Measurements from ENCODE around the gene OXA1L.
"Not testable (repeated sequence)": the region's sequence is repeated elsewhere in the genome, so short reads cannot be mapped to it uniquely, and the experiment has no call there.

OXA1L gene

DNA sequence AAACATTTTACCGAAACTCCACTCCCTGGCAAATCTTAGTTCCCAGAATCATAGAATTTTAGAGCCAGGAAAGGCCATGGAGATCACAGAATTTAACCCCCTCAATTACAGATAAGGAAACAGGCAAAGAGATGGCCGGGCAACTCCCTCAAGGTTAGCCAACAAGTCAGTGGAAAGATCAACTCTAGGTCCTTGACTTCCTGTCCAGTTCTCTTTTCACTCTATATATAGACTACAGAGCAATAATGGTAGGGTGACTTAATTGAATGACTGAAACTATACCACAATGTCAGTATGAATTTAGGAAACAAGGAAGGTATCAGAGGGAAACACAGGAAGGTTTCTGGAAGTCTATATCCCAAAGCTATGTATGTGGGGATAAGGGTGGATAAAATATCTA lies 11.6 kb downstream of the OXA1L start:
- no peak for DNase-seq (ENCODE audit: insufficient read length, low spot score)
- no peak for FAIRE-seq
- TF ChIP-seq SPI1 (IDR thresholded peaks at IDR 0.05; ENCODE audit: low read depth, low read length) (no peak), POU2F2 (IDR thresholded peaks at IDR 0.05; ENCODE audit: low read depth, low read length) (no peak), PAX5 (IDR thresholded peaks at IDR 0.05; ENCODE audit: insufficient read depth, low read length, severe bottlenecking) (no peak), TAF1 (IDR thresholded peaks at IDR 0.05; ENCODE audit: low read depth, low read length) (no peak), POLR2AphosphoS5 (IDR thresholded peaks at IDR 0.05; ENCODE audit: low read depth, low read length) (no peak), POLR2A (IDR thresholded peaks at IDR 0.05; ENCODE audit: low read depth, low read length) (no peak)

DNA sequence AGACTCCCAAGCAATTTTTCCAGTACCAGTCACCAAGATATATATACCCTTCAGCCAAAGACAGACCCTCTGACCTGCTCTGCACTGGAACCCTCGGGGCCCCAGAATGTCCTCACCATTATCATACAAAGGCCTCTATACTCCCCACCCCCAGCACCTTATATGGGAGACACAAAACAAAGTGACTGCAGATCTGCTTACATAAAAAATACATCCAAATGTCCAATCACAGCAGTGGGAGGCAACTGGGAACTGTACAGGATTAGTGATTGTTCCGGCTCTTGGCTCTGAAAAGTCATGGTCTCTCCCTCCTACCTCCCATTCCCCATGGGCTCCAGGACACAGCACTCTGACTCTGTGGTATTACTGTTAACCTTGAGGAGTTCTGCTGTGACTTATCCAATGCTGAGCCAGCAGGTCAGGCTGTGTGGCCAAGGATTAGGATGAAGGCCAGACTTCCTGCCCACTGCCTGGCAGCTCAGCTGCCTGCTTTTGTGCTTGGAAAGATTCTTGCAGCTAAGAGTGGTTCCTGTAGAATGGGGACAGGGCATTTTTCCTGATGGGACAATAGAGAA lies 13.7 kb downstream of the OXA1L start:
- TF ChIP-seq SPI1 (IDR thresholded peaks at IDR 0.05; ENCODE audit: low read depth, low read length), result no peak
- TF ChIP-seq PAX5 (IDR thresholded peaks at IDR 0.05; ENCODE audit: insufficient read depth, low read length, severe bottlenecking), result no peak
- TF ChIP-seq POLR2A (IDR thresholded peaks at IDR 0.05; ENCODE audit: low read depth, low read length), result no peak
- TF ChIP-seq POU2F2 (IDR thresholded peaks at IDR 0.05; ENCODE audit: low read depth, low read length), result no peak
- TF ChIP-seq POLR2AphosphoS5 (IDR thresholded peaks at IDR 0.05; ENCODE audit: low read depth, low read length), result no peak
- TF ChIP-seq TAF1 (IDR thresholded peaks at IDR 0.05; ENCODE audit: low read depth, low read length), result no peak
- DNase-seq (ENCODE audit: insufficient read length, low spot score) (no peak), FAIRE-seq (no peak)

DNA sequence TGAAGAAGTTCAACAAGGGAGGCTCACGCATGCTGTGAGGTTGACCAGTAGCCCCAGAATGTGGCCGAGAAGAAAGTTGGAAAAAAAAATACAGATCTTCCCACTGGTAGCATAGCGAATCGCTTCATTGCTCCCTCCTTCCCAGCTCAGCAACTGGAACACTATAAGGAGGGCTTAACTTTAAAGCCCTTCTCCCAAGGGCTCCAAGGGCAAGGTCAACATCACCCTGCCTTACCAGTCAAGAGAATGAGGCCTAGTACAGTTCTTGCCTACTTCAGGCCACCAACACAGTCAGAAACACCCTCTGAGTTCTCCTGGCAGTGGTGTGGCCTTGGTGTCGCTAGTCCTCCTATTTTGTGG lies 14.4 kb downstream of the OXA1L start:
- DNase-seq (ENCODE audit: insufficient read length, low spot score) (no peak), FAIRE-seq (no peak)
- TF ChIP-seq PAX5 (IDR thresholded peaks at IDR 0.05; ENCODE audit: insufficient read depth, low read length, severe bottlenecking) (no peak), POLR2A (IDR thresholded peaks at IDR 0.05; ENCODE audit: low read depth, low read length) (no peak), TAF1 (IDR thresholded peaks at IDR 0.05; ENCODE audit: low read depth, low read length) (no peak), POU2F2 (IDR thresholded peaks at IDR 0.05; ENCODE audit: low read depth, low read length) (no peak), SPI1 (IDR thresholded peaks at IDR 0.05; ENCODE audit: low read depth, low read length) (no peak), POLR2AphosphoS5 (IDR thresholded peaks at IDR 0.05; ENCODE audit: low read depth, low read length) (no peak)

DNA sequence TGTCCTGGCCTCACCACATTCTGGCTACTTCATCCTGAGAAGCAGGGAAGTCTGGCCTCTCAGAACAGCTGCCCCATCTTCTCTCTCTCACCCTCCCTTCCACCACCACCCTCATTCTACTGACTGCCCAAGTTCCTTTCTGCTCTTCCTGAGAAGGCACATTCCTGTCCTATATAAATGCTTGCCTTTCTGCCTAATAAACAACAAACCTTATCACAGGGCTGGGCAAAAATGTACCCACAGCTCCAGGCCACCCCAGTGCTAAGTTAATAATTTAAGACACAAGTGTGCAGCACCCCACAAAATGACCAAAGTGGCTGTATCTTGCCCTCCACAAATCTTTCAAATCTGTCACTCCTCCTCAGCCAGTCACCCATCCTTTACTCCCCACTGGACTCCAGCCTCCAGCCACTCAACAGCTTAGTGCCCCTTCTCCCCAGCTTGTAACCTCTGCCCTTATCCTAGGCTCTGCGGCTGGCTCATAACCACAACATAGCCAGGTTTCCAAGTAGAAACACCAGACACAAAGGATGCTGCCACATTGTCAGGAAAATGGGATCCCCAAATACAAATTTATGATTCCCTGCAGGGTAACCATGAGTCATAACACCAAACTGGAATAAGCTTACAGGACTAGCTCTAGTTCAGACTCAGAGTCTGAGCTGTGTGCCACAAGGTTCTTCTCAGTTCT lies 15.0 kb downstream of the OXA1L start:
- FAIRE-seq (no peak), DNase-seq (ENCODE audit: insufficient read length, low spot score) (no peak)
- TF ChIP-seq POLR2A (IDR thresholded peaks at IDR 0.05; ENCODE audit: low read depth, low read length) (no peak), TAF1 (IDR thresholded peaks at IDR 0.05; ENCODE audit: low read depth, low read length) (no peak), POU2F2 (IDR thresholded peaks at IDR 0.05; ENCODE audit: low read depth, low read length) (no peak), SPI1 (IDR thresholded peaks at IDR 0.05; ENCODE audit: low read depth, low read length) (no peak), POLR2AphosphoS5 (IDR thresholded peaks at IDR 0.05; ENCODE audit: low read depth, low read length) (no peak), PAX5 (IDR thresholded peaks at IDR 0.05; ENCODE audit: insufficient read depth, low read length, severe bottlenecking) (no peak)

DNA sequence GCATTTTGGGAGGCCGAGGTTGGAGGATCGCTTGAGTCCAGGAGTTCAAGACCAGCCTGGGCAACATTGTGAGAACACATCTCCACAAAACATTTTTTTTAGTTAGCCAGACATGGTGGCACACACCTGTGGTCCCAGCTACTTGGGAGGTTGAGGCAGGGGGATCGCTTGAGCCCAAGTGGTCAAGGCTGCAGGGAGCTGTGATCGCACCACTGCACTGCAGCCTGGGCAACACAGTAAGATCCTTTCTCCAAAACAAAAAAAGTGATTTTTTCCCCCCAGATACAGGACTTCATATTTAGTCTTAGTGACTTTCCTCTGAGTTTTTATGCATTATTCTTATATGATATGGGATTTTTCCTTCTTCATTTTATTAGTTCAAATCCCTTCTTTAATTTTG lies 20.2 kb downstream of the OXA1L start:
- FAIRE-seq, result no peak
- TF ChIP-seq SPI1 (IDR thresholded peaks at IDR 0.05; ENCODE audit: low read depth, low read length) (no peak), PAX5 (IDR thresholded peaks at IDR 0.05; ENCODE audit: insufficient read depth, low read length, severe bottlenecking) (no peak), POLR2A (IDR thresholded peaks at IDR 0.05; ENCODE audit: low read depth, low read length) (no peak), POLR2AphosphoS5 (IDR thresholded peaks at IDR 0.05; ENCODE audit: low read depth, low read length) (no peak), TAF1 (IDR thresholded peaks at IDR 0.05; ENCODE audit: low read depth, low read length) (no peak), POU2F2 (IDR thresholded peaks at IDR 0.05; ENCODE audit: low read depth, low read length) (no peak)
- no peak for DNase-seq (ENCODE audit: insufficient read length, low spot score)

DNA sequence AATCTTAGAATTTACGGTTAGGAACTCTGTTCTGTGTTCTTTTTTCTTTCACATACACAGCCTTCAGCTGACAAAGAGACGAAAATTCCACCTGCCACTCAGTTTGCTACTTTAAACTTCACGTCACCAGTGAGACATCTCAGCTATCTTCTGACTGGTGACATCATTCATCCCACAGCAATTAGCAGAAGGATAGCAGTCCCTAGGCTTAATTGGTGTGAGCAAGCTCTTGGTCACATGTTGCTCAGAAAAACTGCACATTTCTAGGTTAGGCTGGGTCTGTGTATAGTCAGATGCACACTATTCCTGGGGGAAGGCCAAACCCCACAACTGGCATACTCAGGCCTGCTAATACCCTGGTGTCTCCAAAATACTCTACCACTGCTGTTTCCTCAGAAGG lies 24.8 kb downstream of the OXA1L start:
- TF ChIP-seq POLR2AphosphoS5 (IDR thresholded peaks at IDR 0.05; ENCODE audit: low read depth, low read length), result no peak
- no peak for TF ChIP-seq PAX5 (IDR thresholded peaks at IDR 0.05; ENCODE audit: insufficient read depth, low read length, severe bottlenecking)
- no peak for TF ChIP-seq TAF1 (IDR thresholded peaks at IDR 0.05; ENCODE audit: low read depth, low read length)
- TF ChIP-seq POLR2A (IDR thresholded peaks at IDR 0.05; ENCODE audit: low read depth, low read length), result no peak
- TF ChIP-seq POU2F2 (IDR thresholded peaks at IDR 0.05; ENCODE audit: low read depth, low read length), result no peak
- no peak for TF ChIP-seq SPI1 (IDR thresholded peaks at IDR 0.05; ENCODE audit: low read depth, low read length)
- FAIRE-seq, result peak; percentile 54
- no peak for DNase-seq (ENCODE audit: insufficient read length, low spot score)

DNA sequence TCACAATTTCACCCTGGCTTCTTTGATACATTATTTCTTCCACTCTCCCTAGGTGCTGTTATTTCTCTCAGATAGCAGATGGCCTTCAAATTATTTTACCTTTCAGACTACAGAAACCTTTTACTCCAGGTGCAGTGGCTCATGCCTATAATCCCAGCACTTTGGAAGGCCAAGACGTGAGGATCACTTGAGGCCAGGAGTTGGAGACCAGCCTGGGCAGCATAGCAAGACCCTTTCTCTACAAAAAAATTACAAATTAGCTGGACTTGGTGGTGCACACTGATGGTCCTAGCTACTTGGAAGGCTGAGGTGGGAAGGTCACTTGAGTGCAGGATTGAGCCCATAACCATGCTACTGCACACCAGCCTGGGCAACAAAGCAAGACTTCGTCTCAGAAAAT lies 25.7 kb downstream of the OXA1L start:
- TF ChIP-seq POU2F2 (IDR thresholded peaks at IDR 0.05; ENCODE audit: low read depth, low read length) (no peak), POLR2AphosphoS5 (IDR thresholded peaks at IDR 0.05; ENCODE audit: low read depth, low read length) (no peak), POLR2A (IDR thresholded peaks at IDR 0.05; ENCODE audit: low read depth, low read length) (no peak), TAF1 (IDR thresholded peaks at IDR 0.05; ENCODE audit: low read depth, low read length) (no peak), SPI1 (IDR thresholded peaks at IDR 0.05; ENCODE audit: low read depth, low read length) (no peak), PAX5 (IDR thresholded peaks at IDR 0.05; ENCODE audit: insufficient read depth, low read length, severe bottlenecking) (no peak)
- FAIRE-seq, result peak; percentile 20
- DNase-seq (ENCODE audit: insufficient read length, low spot score), result no peak

DNA sequence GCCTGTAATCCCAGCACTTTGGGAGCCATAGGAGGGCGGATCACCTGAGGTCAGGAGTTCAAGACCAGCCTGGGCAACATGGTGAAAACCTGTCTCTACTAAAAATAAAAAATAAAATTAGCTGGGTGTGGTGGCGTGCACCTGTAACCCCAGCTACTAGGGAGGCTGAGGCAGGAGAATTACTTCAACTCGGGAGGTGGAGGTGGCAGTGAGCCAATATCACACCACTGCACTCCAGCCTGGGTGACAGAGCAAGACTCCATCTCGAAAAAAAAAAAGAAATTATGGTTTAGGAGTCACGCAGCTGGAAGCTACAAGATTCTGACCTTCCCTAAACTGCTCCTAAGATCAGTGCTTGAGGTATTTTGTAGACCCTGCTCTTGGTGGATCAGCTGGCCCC lies 27.1 kb downstream of the OXA1L start:
- FAIRE-seq; DNase-seq (ENCODE audit: insufficient read length, low spot score): not testable (repeated sequence)

DNA sequence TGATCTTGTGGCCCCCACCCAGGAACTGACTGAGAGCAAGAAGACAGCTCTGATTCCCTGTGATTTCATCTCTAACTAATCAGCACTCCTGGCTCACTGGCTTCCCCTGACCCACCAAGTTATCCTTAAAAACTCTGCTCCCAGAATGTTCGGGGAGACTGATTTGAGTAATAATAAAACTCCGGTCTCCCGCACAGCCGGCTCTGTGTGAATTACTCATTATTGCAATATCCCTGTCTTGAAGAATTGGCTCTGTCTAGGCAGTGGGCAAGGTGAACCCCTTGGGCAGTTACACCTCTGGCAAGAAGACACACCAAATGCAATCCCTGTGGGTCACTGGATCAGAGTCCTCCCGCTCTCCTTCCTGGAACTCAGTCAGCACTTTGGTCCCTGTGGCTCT lies 27.5 kb downstream of the OXA1L start:
- DNase-seq (ENCODE audit: insufficient read length, low spot score) (no peak), FAIRE-seq (no peak)
- TF ChIP-seq POLR2AphosphoS5 (IDR thresholded peaks at IDR 0.05; ENCODE audit: low read depth, low read length), result no peak
- TF ChIP-seq TAF1 (IDR thresholded peaks at IDR 0.05; ENCODE audit: low read depth, low read length), result no peak
- TF ChIP-seq SPI1 (IDR thresholded peaks at IDR 0.05; ENCODE audit: low read depth, low read length), result no peak
- TF ChIP-seq PAX5 (IDR thresholded peaks at IDR 0.05; ENCODE audit: insufficient read depth, low read length, severe bottlenecking), result no peak
- no peak for TF ChIP-seq POLR2A (IDR thresholded peaks at IDR 0.05; ENCODE audit: low read depth, low read length)
- no peak for TF ChIP-seq POU2F2 (IDR thresholded peaks at IDR 0.05; ENCODE audit: low read depth, low read length)

DNA sequence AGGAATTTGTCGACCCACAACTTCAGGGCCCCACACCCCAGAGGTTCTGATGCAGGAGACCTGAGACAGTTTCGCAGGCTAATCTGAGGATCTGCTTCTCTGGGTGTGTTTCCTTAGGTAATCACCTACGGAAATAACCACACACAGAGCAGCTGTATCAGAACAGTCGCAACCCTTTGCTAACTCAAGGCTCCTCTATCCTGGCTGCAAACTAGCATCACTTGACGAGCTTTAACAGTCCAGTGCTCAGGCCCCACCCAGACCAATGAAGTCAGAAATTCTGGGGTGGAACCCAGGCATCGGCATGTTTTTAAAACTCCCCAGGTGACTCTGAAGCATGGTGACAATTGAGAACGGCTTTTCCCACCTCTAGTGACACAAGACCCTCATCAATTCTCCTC lies 28.1 kb downstream of the OXA1L start:
- DNase-seq (ENCODE audit: insufficient read length, low spot score), result no peak
- TF ChIP-seq POLR2A (IDR thresholded peaks at IDR 0.05; ENCODE audit: low read depth, low read length) (no peak), POU2F2 (IDR thresholded peaks at IDR 0.05; ENCODE audit: low read depth, low read length) (no peak), TAF1 (IDR thresholded peaks at IDR 0.05; ENCODE audit: low read depth, low read length) (no peak), PAX5 (IDR thresholded peaks at IDR 0.05; ENCODE audit: insufficient read depth, low read length, severe bottlenecking) (no peak), POLR2AphosphoS5 (IDR thresholded peaks at IDR 0.05; ENCODE audit: low read depth, low read length) (no peak), SPI1 (IDR thresholded peaks at IDR 0.05; ENCODE audit: low read depth, low read length) (no peak)
- FAIRE-seq, result peak; percentile 66

Measured in GM12891 (cell line).